Prostate gland (tissue), 2 donors: ENCODE results near the gene BICDL1.
A peak's percentile ranks its signal among the peaks of the same experiment; 100 is the strongest.

Experiments
- POLR2AphosphoS5 ChIP-seq: sonication (generic); formaldehyde crosslinking; IDR thresholded peaks from one replicate; pipeline ENCODE4 v1.6.1; 2017; ENCODE audit warnings: antibody characterized with exemption
- TF ChIP-seq, protein P1 (sequence below), 4 experiments: fragments of 200-600 bp in 2 of 4; fragments of 450-650 bp in 2 of 4; sonication (generic) in 2 of 4; IDR thresholded peaks; 1 replicate in 3 of 4; 2 replicates in 1 of 4; pipeline ENCODE4 v1.5.1; 2016 to 2019; ENCODE audit warnings: antibody characterized with exemption in 4 of 4, mild to moderate bottlenecking in 2 of 4, moderate library complexity in 2 of 4

DNA sequence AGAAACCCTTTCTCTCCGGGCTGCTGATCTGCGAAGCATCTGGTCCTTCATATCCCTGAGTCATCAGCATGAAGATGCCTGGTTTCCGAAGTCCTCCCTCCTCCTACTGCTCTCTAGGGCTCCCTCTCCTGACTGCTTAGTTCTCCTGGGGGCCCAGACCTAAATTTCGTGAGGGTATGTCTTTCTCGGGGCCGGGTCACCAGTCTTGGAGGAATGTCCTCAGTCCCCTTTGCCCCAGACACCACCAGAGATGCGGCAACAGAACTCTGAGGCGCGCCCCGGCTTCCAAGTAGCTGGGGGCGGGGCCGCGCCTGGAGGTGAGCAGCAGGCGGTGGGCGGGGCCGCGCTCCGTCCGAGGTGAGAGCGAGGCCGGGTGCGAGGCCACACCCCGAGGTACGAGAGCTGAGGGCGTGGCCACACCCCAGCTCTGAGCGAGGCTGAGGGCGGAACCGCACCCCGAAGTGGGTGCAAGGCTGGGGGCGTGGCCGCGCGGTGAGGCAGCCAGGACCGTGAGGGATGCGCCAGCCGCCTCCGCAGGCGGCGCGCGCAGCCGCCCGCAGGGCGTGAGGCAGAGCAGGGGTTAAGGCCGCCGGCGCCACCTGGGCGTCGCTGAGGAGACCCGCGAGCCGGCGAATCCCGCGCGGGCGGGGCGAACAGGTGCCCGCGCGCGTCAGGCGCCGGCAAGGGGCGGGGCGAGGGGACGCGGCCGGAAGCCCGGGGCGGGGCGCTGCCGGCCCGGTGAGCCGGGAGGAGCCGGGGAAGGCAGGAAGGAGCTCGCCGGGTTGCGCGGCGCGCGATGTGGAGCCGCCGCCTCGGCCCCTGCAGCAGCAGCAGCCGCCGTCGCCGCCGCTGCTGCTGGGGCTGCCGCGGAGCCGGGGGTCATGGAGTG, at the start of gene BICDL1:
- peak; percentile 59 for TF ChIP-seq POLR2AphosphoS5
- TF ChIP-seq, protein P1, sequence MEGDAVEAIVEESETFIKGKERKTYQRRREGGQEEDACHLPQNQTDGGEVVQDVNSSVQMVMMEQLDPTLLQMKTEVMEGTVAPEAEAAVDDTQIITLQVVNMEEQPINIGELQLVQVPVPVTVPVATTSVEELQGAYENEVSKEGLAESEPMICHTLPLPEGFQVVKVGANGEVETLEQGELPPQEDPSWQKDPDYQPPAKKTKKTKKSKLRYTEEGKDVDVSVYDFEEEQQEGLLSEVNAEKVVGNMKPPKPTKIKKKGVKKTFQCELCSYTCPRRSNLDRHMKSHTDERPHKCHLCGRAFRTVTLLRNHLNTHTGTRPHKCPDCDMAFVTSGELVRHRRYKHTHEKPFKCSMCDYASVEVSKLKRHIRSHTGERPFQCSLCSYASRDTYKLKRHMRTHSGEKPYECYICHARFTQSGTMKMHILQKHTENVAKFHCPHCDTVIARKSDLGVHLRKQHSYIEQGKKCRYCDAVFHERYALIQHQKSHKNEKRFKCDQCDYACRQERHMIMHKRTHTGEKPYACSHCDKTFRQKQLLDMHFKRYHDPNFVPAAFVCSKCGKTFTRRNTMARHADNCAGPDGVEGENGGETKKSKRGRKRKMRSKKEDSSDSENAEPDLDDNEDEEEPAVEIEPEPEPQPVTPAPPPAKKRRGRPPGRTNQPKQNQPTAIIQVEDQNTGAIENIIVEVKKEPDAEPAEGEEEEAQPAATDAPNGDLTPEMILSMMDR (IDR thresholded peaks at IDR 0.05): no peak
